ENCODE measurements around the gene TRIO. TPM values are rescaled to one million over a fixed set of nuclear protein-coding genes. Genes with fewer than 3 reads are reported as not detected.

The TRIO gene
- total RNA-seq, 2 experiments from 2014 or later = 4.1 to 6.5 TPM

DNA sequence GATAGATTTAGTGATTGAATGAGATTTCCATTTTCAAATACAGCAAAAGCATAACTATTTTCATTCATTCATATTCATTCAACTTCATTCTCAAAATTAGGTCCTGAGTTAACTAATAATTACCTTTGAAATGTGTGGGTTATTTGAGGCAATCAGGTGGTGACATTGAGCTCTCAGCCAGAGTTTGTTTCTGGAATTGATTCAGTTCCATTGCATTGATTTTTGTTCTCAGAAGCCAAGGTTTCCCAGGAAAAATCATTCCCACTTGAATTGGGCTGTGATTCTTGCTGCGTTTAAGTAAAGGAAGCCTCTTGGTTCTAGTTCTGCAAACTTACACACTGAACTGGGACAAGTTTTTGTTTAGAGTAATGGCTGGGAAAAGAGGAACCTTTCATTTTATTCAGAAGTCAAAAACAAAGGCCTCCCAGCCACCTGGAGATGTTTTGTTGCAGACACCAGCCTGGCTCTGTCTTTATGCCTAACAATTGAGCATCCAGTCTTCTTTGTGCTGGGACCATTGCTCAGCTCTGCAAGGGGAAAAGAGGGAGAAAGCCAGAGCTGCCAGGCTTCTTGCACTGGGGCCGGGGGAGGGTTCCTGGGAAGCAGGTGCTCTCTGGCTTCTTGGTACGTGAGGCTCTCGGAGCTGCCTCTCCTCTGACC lies 198.6 kb downstream of the TRIO start:
- no peak overlapping the region for H3K4me3 ChIP-seq (ENCODE audit: low read length)
- H3K27ac Mint-ChIP-seq = no peak overlapping the region
- H3K9me3 Mint-ChIP-seq = no peaks in the 10 kb centered on the region

DNA sequence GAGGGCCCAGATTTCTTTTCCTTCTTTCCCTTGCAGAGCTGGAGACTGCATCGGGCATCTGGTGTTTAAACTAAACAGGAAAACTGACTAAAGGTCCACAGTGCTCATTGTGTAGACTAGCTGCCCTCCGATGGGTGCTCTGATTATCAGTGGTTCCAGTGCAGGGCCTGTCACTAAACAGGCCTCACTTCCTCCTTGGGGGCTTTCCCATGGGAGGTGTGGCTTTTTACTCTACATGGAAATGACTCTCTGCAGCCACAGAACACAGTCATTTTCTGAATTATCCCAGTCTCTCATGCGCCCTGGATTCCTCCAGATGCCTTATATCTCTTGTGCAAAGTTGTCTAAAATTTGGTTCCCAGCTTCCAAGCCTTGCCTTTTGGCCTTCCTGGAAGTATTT lies 199.2 kb downstream of the TRIO start:
- no peak overlapping the region for H3K4me3 Mint-ChIP-seq
- H3K4me1 Mint-ChIP-seq (ENCODE audit: low read depth) = no peaks in the 10 kb centered on the region
- CTCF ChIA-PET = no interaction called here
- DNase-seq (peak in 2 of 14 experiments; percentile 34 to 42), ATAC-seq (ENCODE audit: poor library complexity) (no peak)
- no peaks in the 10 kb centered on the region for H3K27me3 ChIP-seq (ENCODE audit: control insufficient read depth in 1 of 2, insufficient read depth in 2 of 2, low read length in 2 of 2)
- H3K36me3 ChIP-seq (ENCODE audit: insufficient read depth, low read length) = no peaks in the 10 kb centered on the region
- TF ChIP-seq, protein P1, sequence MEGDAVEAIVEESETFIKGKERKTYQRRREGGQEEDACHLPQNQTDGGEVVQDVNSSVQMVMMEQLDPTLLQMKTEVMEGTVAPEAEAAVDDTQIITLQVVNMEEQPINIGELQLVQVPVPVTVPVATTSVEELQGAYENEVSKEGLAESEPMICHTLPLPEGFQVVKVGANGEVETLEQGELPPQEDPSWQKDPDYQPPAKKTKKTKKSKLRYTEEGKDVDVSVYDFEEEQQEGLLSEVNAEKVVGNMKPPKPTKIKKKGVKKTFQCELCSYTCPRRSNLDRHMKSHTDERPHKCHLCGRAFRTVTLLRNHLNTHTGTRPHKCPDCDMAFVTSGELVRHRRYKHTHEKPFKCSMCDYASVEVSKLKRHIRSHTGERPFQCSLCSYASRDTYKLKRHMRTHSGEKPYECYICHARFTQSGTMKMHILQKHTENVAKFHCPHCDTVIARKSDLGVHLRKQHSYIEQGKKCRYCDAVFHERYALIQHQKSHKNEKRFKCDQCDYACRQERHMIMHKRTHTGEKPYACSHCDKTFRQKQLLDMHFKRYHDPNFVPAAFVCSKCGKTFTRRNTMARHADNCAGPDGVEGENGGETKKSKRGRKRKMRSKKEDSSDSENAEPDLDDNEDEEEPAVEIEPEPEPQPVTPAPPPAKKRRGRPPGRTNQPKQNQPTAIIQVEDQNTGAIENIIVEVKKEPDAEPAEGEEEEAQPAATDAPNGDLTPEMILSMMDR (IDR thresholded peaks at IDR 0.05) = no peak
- no peaks in the 10 kb centered on the region for H3K4me1 ChIP-seq (ENCODE audit: insufficient read depth, low read length)
- H3K27ac ChIP-seq (ENCODE audit: low read depth in 1 of 2, low read length in 2 of 2) = no peak overlapping the region
- POLR2A ChIA-PET = no interaction called here
- no peaks in the 10 kb centered on the region for H3K36me3 Mint-ChIP-seq (ENCODE audit: low read depth)
- no peaks in the 10 kb centered on the region for H3K9me3 Mint-ChIP-seq
- no peaks in the 10 kb centered on the region for H3K9me3 ChIP-seq (ENCODE audit: control insufficient read depth in 1 of 2, insufficient read depth in 1 of 2, low read length in 2 of 2)
- H3K27me3 Mint-ChIP-seq = no peaks in the 10 kb centered on the region
- no peak overlapping the region for H3K27ac Mint-ChIP-seq
- intact Hi-C loops (cut with DNase I, micrococcal nuclease) = no loop called here
- H3K4me3 ChIP-seq (ENCODE audit: low read length) = no peak overlapping the region

More for the DNA sequence above, 198.6 kb downstream of the TRIO start:
- Histone ChIP-seq H3K36me3 (ENCODE audit: insufficient read depth, low read length) (no peaks in the 10 kb centered on the region), H3K9me3 (ENCODE audit: control insufficient read depth in 1 of 2, insufficient read depth in 1 of 2, low read length in 2 of 2) (no peaks in the 10 kb centered on the region), H3K27me3 (ENCODE audit: control insufficient read depth in 1 of 2, insufficient read depth in 2 of 2, low read length in 2 of 2) (no peaks in the 10 kb centered on the region), H3K27ac (ENCODE audit: low read depth in 1 of 2, low read length in 2 of 2) (no peak overlapping the region), H3K4me1 (ENCODE audit: insufficient read depth, low read length) (no peaks in the 10 kb centered on the region)
- Mint-ChIP-seq H3K4me1 (ENCODE audit: low read depth) (no peaks in the 10 kb centered on the region), H3K4me3 (no peak overlapping the region), H3K27me3 (no peaks in the 10 kb centered on the region), H3K36me3 (ENCODE audit: low read depth) (no peaks in the 10 kb centered on the region)
- ATAC-seq (ENCODE audit: poor library complexity) = no peak
- TF ChIP-seq, protein P1 (IDR thresholded peaks at IDR 0.05) = no peak
- intact Hi-C loops (cut with DNase I, micrococcal nuclease) = no loop called here
- ChIA-PET CTCF (no interaction called here), POLR2A (no interaction called here)
- no peak for DNase-seq

DNA sequence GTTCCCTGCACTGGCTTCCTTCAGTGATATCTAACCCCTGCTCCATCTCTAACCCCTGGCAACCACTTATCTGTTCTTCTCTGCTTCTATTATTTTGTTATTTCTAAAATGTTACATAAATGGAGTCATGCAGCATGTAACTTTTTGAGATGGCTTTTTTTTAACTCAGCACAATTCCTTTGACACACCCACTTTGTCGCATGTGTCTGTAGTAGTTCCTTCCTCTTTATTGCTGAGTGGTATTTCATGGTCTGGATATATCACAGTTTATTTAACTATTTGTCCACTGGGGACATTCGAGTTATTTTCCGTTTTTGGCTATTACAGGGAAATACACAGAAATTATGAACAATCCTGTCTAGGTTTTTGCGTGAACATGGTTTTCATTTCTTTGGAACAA lies 200.2 kb downstream of the TRIO start:
- H3K27me3 ChIP-seq (ENCODE audit: control insufficient read depth in 1 of 2, insufficient read depth in 2 of 2, low read length in 2 of 2) = no peaks in the 10 kb centered on the region
- Mint-ChIP-seq H3K4me3 (no peak overlapping the region), H3K27ac (no peak overlapping the region), H3K9me3 (no peaks in the 10 kb centered on the region), H3K4me1 (ENCODE audit: low read depth) (no peaks in the 10 kb centered on the region), H3K27me3 (no peaks in the 10 kb centered on the region), H3K36me3 (ENCODE audit: low read depth) (no peaks in the 10 kb centered on the region)
- H3K4me1 ChIP-seq (ENCODE audit: insufficient read depth, low read length) = no peaks in the 10 kb centered on the region
- TF ChIP-seq, protein P1 (IDR thresholded peaks at IDR 0.05) = no peak
- DNase-seq = no peak
- CTCF ChIA-PET = no interaction called here
- no peak overlapping the region for H3K27ac ChIP-seq (ENCODE audit: low read depth in 1 of 2, low read length in 2 of 2)
- no peak for ATAC-seq (ENCODE audit: poor library complexity)
- POLR2A ChIA-PET = no interaction called here
- no peaks in the 10 kb centered on the region for H3K36me3 ChIP-seq (ENCODE audit: insufficient read depth, low read length)
- H3K4me3 ChIP-seq (ENCODE audit: low read length) = no peak overlapping the region
- intact Hi-C loops (cut with DNase I, micrococcal nuclease) = no loop called here
- H3K9me3 ChIP-seq (ENCODE audit: control insufficient read depth in 1 of 2, insufficient read depth in 1 of 2, low read length in 2 of 2) = no peaks in the 10 kb centered on the region
